ENCODE data around the gene EPAS1.

GRCh38 chr2:46431481-46432235 is 134.5 kb downstream of the EPAS1 start:
- TF ChIP-seq CTCF (IDR thresholded peaks at IDR 0.05; ENCODE audit: low read depth, low read length, missing input control) (no peak), FOXA1 (IDR thresholded peaks at IDR 0.05) (no peak), RXRA (IDR thresholded peaks at IDR 0.05) (no peak), RAD21 (IDR thresholded peaks at IDR 0.05) (no peak), TAF1 (conservative IDR thresholded peaks at IDR 0.05) (no peak), YY1 (IDR thresholded peaks at IDR 0.05) (no peak), SP1 (IDR thresholded peaks at IDR 0.05) (no peak), REST (IDR thresholded peaks at IDR 0.05) (no peak), JUND (IDR thresholded peaks at IDR 0.05) (no peak)

All from liver (tissue), 3 donors.